GM06990 (cell line): Measurements from ENCODE around the gene ATIC.

Experiments
- DNase-seq: peaks from one replicate; pipeline ENCODE4 v3.0.0-alpha.2; 2011; ENCODE audit not compliant: insufficient read length; ENCODE audit errors: extremely low read depth
- H3K27me3 ChIP-seq: replicated peaks from 2 replicates; pipeline ENCODE4 v1.6.0; 2011; ENCODE audit warnings: low read length; ENCODE audit not compliant: control insufficient read depth, insufficient read depth
- H3K36me3 ChIP-seq: 2 replicates; pipeline ENCODE4 v1.5.1; 2011; ENCODE audit warnings: low read length; ENCODE audit not compliant: control insufficient read depth, insufficient read depth
- H3K4me3 ChIP-seq: replicated peaks from 2 replicates; pipeline ENCODE4 v1.5.1; 2011; ENCODE audit warnings: low read depth, mild to moderate bottlenecking, control low read depth, low read length
- TF ChIP-seq, protein P1 (sequence below): IDR thresholded peaks from 2 replicates; pipeline ENCODE4 v1.5.1; 2011; ENCODE audit warnings: low read length, control low read depth, mild to moderate bottlenecking, inconsistent platforms; ENCODE audit not compliant: insufficient read depth, poor library complexity, severe bottlenecking

ATIC gene

DNA sequence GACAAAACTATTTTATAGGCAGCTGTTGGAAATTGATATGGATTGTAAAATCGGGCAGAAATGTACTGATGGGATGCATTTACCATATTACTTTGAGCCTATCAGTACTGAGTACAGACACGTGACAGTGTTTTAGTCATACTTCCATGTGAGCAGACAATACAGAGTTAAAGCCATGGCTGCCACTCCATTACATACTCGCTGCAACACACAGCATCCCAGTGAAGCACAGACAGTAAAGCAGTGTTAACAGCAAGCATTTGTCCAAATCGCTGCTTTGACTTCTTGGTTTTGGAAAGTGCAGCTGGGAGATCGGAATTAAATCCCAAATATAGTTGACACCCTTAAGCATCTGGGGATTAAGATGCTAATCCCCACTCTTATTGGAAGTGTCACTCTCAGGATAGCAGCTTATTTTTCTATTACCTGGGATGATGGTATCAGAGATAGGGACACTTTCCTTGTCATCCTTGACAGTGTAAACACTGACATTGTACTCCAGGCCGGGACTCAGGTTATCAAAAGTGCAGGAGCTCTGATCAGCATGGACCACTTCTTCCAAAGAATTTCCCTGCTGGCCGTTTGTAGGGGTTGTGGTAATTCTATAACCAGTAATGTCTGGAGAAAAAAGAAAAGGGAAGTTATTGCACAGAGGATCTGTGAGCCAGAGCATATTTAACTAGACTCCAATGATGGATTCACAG lies 82.4 kb downstream of the ATIC start:
- TF ChIP-seq, protein P1, sequence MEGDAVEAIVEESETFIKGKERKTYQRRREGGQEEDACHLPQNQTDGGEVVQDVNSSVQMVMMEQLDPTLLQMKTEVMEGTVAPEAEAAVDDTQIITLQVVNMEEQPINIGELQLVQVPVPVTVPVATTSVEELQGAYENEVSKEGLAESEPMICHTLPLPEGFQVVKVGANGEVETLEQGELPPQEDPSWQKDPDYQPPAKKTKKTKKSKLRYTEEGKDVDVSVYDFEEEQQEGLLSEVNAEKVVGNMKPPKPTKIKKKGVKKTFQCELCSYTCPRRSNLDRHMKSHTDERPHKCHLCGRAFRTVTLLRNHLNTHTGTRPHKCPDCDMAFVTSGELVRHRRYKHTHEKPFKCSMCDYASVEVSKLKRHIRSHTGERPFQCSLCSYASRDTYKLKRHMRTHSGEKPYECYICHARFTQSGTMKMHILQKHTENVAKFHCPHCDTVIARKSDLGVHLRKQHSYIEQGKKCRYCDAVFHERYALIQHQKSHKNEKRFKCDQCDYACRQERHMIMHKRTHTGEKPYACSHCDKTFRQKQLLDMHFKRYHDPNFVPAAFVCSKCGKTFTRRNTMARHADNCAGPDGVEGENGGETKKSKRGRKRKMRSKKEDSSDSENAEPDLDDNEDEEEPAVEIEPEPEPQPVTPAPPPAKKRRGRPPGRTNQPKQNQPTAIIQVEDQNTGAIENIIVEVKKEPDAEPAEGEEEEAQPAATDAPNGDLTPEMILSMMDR = no peak
- no peaks in the 10 kb centered on the region for H3K27me3 ChIP-seq
- H3K36me3 ChIP-seq = no peaks in the 10 kb centered on the region
- no peak overlapping the region for H3K4me3 ChIP-seq
- no peak for DNase-seq

DNA sequence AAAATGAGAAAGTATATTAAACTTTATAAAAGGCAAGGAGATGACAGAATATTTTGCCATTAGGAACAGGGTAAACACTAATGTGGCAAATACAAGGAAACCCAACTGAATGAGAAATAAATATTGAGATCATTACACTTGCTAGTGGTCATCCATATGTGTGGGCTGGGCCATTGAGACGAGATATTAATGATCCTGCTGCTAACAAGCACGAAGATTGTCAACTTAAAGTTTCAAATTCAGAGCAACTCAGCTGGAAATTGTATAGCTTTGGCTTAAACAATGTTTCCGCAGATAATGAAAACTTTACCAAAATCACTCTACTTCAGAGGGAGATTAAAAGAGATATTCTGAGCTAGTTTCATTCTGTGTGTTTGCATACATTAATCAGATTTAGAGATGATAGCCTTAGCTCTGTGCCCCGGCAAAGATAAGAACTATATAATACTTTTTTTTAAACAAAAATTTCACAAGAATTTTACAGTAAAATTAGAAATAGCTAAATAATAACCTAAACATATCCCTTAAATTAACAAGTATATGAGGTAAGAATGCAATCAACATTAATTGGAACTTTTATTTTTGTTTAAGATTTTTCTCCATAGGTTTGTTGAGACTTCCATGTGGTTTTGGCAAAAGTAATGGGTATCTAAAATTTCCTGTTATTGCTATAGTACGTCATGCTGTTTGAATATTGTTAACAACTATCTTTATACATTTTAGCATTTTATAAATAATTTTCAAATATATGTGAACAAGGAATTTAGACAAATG lies 84.0 kb downstream of the ATIC start:
- no peak for DNase-seq
- no peaks in the 10 kb centered on the region for H3K36me3 ChIP-seq
- TF ChIP-seq, protein P1 = no peak

GRCh38 chr2:215396595-215397313 lies 84.9 kb downstream of the ATIC start:
- TF ChIP-seq, protein P1 = no peak
- Histone ChIP-seq H3K27me3 (no peaks in the 10 kb centered on the region), H3K4me3 (no peak overlapping the region), H3K36me3 (no peaks in the 10 kb centered on the region)
- DNase-seq = no peak

More for the DNA sequence above, 84.0 kb downstream of the ATIC start:
- no peak overlapping the region for H3K4me3 ChIP-seq
- H3K27me3 ChIP-seq = no peaks in the 10 kb centered on the region

DNA sequence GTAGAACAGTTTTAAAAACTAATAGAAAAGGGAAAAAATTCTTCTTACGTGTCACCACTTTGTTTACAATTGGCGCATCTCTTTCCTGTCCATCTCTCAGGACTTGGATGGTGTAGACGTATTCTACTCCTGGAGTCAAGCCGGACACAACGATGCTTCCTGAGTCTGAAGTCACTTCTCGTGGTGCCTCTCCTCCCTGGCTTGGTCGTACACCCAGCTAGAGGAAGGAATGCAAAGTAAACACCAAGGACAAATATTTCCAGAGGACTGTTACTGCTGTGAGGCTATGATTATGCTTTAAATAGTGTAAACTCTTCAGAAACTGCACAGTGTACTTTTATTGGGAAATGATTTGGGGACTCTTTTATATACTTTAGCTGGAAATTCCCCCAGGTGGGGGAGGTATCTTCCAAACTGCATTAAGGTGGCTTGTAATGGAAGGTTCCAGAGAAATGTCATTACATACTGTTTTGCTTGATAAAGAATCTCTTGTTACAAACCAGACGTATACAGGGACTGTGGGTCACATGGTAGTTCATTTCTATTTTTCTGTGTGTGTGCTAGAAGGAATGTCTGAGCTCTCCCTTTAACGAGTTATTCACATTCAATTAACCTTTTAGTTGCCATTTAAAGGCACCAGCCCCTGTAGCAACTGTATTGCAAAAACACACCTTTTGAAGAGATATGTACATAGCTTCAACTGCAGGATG lies 85.9 kb downstream of the ATIC start:
- Histone ChIP-seq H3K27me3 (no peaks in the 10 kb centered on the region), H3K36me3 (no peaks in the 10 kb centered on the region), H3K4me3 (no peak overlapping the region)
- no peak for DNase-seq
- TF ChIP-seq, protein P1 = no peak

GRCh38 chr2:215399067-215399716 lies 87.3 kb downstream of the ATIC start:
- TF ChIP-seq, protein P1 = no peak
- Histone ChIP-seq H3K27me3 (no peaks in the 10 kb centered on the region), H3K4me3 (no peak overlapping the region), H3K36me3 (no peaks in the 10 kb centered on the region)
- no peak for DNase-seq
